ENCODE measurements around the gene AKNA. TPM values are rescaled to one million over a fixed set of nuclear protein-coding genes. Genes with fewer than 3 reads are reported as not detected.

AKNA gene, protein sequence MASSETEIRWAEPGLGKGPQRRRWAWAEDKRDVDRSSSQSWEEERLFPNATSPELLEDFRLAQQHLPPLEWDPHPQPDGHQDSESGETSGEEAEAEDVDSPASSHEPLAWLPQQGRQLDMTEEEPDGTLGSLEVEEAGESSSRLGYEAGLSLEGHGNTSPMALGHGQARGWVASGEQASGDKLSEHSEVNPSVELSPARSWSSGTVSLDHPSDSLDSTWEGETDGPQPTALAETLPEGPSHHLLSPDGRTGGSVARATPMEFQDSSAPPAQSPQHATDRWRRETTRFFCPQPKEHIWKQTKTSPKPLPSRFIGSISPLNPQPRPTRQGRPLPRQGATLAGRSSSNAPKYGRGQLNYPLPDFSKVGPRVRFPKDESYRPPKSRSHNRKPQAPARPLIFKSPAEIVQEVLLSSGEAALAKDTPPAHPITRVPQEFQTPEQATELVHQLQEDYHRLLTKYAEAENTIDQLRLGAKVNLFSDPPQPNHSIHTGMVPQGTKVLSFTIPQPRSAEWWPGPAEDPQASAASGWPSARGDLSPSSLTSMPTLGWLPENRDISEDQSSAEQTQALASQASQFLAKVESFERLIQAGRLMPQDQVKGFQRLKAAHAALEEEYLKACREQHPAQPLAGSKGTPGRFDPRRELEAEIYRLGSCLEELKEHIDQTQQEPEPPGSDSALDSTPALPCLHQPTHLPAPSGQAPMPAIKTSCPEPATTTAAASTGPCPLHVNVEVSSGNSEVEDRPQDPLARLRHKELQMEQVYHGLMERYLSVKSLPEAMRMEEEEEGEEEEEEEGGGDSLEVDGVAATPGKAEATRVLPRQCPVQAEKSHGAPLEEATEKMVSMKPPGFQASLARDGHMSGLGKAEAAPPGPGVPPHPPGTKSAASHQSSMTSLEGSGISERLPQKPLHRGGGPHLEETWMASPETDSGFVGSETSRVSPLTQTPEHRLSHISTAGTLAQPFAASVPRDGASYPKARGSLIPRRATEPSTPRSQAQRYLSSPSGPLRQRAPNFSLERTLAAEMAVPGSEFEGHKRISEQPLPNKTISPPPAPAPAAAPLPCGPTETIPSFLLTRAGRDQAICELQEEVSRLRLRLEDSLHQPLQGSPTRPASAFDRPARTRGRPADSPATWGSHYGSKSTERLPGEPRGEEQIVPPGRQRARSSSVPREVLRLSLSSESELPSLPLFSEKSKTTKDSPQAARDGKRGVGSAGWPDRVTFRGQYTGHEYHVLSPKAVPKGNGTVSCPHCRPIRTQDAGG (N-terminal part only)
- 1 to 10 TPM; 3.1 to 7.8 TPM for total RNA-seq

DNA sequence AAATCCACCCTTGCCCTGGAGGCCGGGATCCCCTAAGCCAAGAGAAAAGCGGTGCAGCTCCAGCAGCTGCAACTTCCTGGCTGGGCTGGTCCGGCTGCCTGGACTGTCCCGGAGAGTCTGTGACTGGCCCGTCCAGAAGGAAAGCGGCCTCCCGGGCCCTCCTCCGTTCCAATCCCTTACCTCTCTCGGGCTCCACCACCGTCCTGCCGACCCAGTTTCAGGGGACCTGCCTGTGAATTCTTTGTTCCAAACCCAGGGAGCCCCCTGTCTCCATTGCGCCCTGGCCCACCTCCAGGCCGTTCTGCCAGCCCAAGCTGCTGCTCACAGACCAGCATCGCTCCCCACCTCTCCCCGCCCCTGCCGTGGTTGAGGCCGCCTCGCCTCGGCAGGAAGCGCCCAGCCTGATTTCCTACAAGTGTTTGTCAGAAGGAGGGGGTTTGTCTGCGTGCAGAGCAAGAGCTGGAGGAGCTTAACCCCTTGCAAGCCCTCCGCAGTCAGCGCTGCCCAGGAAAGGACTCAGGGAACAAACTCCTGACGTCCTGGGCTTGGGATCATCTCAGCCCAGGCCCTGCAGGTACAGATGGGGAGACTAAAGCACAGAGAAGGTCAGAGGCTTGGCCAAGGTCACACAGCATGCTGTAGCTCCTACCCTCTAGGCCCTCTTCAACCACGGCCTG is at the start of gene AKNA:
AKNA (minus strand) TSS at position 303 of the 677 bp plus-strand sequence. CDS start 6,649 bp downstream, outside the sequence.
- Histone ChIP-seq H3K27ac (peak within 1 kb of the TSS; percentile 84 to 86), H3K27me3 (no peaks in the 10 kb centered on the region), H3K4me1 (peaks cover 0 to 68% of the 10 kb centered on the region in 2 donors), H3K36me3 (no peaks in the 10 kb centered on the region), H3K9me3 (no peaks in the 10 kb centered on the region), H3K4me3 (peak within 1 kb of the TSS; percentile 43 to 62)
- TF ChIP-seq, protein P1, sequence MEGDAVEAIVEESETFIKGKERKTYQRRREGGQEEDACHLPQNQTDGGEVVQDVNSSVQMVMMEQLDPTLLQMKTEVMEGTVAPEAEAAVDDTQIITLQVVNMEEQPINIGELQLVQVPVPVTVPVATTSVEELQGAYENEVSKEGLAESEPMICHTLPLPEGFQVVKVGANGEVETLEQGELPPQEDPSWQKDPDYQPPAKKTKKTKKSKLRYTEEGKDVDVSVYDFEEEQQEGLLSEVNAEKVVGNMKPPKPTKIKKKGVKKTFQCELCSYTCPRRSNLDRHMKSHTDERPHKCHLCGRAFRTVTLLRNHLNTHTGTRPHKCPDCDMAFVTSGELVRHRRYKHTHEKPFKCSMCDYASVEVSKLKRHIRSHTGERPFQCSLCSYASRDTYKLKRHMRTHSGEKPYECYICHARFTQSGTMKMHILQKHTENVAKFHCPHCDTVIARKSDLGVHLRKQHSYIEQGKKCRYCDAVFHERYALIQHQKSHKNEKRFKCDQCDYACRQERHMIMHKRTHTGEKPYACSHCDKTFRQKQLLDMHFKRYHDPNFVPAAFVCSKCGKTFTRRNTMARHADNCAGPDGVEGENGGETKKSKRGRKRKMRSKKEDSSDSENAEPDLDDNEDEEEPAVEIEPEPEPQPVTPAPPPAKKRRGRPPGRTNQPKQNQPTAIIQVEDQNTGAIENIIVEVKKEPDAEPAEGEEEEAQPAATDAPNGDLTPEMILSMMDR (IDR thresholded peaks at IDR 0.05), result no peak
- peak; percentile 85 for DNase-seq (ENCODE audit: low spot score)

DNA sequence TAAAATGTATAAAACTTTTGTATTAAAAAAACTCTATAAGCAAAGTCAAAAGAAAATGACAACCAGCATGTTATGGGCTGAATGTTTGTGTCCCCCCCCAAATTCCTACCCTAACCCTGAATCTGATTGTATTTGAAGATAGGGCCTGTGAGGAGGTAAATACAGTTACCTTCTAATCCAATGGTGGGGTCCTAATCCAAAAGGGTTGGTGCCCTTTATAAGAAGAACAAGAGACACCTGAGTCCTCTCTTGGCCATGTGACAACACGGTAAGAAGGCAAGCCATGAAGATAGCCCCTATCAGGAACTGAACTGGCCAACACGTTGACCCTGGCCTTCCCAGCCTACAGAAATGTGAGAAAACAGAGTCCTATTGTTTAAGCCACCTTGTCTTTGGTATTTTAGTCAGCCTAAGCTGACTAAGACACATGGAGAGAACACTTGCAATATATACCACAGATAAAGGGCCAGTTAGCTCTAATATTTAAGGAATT is 49.7 kb upstream of the AKNA start:
- H3K4me1 ChIP-seq, result no peaks in the 10 kb centered on the region
- H3K27me3 ChIP-seq, result no peaks in the 10 kb centered on the region
- no peaks in the 10 kb centered on the region for H3K9me3 ChIP-seq
- no peaks in the 10 kb centered on the region for H3K36me3 ChIP-seq
- H3K27ac ChIP-seq, result no peak overlapping the region
- DNase-seq (ENCODE audit: low spot score), result no peak
- TF ChIP-seq, protein P1 (IDR thresholded peaks at IDR 0.05), result no peak
- no peak overlapping the region for H3K4me3 ChIP-seq

DNA sequence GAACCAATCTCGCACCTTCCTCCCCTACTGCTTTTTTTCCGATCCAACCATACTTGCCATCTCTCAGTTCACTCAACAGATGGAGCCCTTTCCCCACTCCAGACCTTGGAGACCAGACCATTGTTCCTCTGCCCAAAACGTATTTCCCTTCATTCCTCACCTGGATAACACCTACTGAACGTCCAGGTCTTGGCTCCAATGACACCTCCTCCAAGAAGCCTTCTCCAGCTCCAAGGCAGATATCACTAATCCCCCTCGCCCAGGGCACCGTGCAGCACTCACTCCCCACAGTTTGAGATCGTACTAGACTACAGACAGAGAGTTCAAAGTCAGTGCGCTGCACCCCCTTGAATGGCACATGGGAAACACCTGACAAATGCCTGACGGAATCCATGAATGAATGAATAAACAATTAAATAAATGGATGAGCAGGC is 47.1 kb upstream of the AKNA start:
- Histone ChIP-seq H3K4me3 (no peak overlapping the region), H3K4me1 (no peaks in the 10 kb centered on the region), H3K36me3 (no peaks in the 10 kb centered on the region), H3K27me3 (no peaks in the 10 kb centered on the region), H3K9me3 (no peaks in the 10 kb centered on the region), H3K27ac (no peak overlapping the region)
- TF ChIP-seq, protein P1 (IDR thresholded peaks at IDR 0.05), result peak in 1 of 2 donors; percentile 60
- DNase-seq (ENCODE audit: low spot score), result no peak

DNA sequence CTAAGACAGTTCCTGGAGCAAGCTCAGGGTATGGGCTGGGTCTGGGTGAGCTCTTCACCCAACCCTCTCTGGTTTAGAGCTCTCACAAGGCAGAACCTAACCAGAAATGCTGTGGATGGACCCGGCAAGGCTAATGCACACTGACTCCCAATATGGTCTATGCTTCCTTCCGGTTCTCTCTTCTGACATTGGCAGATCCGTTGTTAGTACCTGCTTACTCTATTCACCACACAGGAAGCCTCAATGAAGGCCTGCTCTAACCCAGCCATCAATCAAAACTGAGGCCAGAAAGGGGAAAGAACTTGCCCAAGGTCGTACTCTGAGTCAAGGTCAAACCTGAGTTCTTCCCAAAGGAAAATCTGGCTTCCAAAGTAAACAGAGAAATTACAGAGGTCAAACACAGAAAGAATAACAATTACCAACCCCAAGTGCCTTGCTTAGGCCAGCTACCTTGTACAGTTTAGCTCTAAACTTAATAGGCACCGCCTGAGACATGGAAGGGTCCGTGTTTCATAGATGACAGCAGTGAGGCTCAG is 46.0 kb upstream of the AKNA start:
- no peak for DNase-seq (ENCODE audit: low spot score)
- no peaks in the 10 kb centered on the region for H3K27me3 ChIP-seq
- H3K9me3 ChIP-seq, result no peaks in the 10 kb centered on the region
- no peaks in the 10 kb centered on the region for H3K4me1 ChIP-seq
- TF ChIP-seq, protein P1 (IDR thresholded peaks at IDR 0.05), result no peak
- no peaks in the 10 kb centered on the region for H3K36me3 ChIP-seq
- H3K4me3 ChIP-seq, result no peak overlapping the region
- H3K27ac ChIP-seq, result no peak overlapping the region

Data from right atrium auricular region (tissue), 2 donors.